H1 (cell line): ENCODE results near the gene STX10. TPM values are rescaled to one million over a fixed set of nuclear protein-coding genes. Genes with fewer than 3 reads are reported as not detected.

Experiments
- CTCF ChIA-PET: fragments of 300-600 bp; sonication (Branson Sonifier 250); formaldehyde crosslinking; loops from one replicate; lab custom pipeline; 2021; ENCODE audit not compliant: partially characterized antibody; lab: Charles Lee
- POLR2A ChIA-PET: fragments of 300-600 bp; sonication (Branson Sonifier 250); formaldehyde crosslinking; loops from one replicate; lab custom pipeline; 2021; ENCODE audit warnings: inconsistent platforms; ENCODE audit not compliant: partially characterized antibody; lab: Charles Lee
- DNase-seq, 2 experiments: peaks; one replicate each; pipeline versions ENCODE4 v3.0.0 to v3.0.0-alpha.2; 2010 to 2022; ENCODE audit warnings: low spot score in 2 of 2, low read depth in 1 of 2, mixed read lengths in 1 of 2
- FAIRE-seq: peaks from 2 replicates; lab custom pipeline; 2011; peaks lifted over from hg19 to GRCh38; lab: Jason Lieb, UNC
- H2AFZ ChIP-seq: 2 replicates; pipeline ENCODE4 v1.8.1; 2012; ENCODE audit warnings: low read length, inconsistent platforms
- H2AK5ac ChIP-seq: 2 replicates; pipeline ENCODE4 v1.6.1; 2013; ENCODE audit warnings: low read depth, low read length
- H2BK120ac ChIP-seq: replicated peaks from 2 replicates; pipeline ENCODE3; 2013; ENCODE audit warnings: low read depth, low read length, inconsistent platforms
- H2BK12ac ChIP-seq: 2 replicates; pipeline ENCODE4 v1.6.1; 2013; ENCODE audit warnings: low read depth, low read length
- H2BK15ac ChIP-seq: 2 replicates; pipeline ENCODE4 v1.6.1; 2013; ENCODE audit warnings: low read length
- H2BK20ac ChIP-seq: 2 replicates; pipeline ENCODE4 v1.6.1; 2013; ENCODE audit warnings: low read length
- H2BK5ac ChIP-seq: 2 replicates; pipeline ENCODE4 v1.6.1; 2013; ENCODE audit warnings: low read depth, low read length
- H3K14ac ChIP-seq: 2 replicates; pipeline ENCODE4 v1.6.1; 2013; ENCODE audit warnings: inconsistent platforms; ENCODE audit not compliant: insufficient read length
- H3K18ac ChIP-seq: 2 replicates; pipeline ENCODE4 v1.6.1; 2013; ENCODE audit warnings: low read length; ENCODE audit errors: extremely low read depth
- H3K23ac ChIP-seq: 2 replicates; pipeline ENCODE4 v1.6.1; 2013; ENCODE audit warnings: inconsistent platforms; ENCODE audit not compliant: insufficient read length
- H3K23me2 ChIP-seq: 2 replicates; pipeline ENCODE4 v1.6.1; 2013; ENCODE audit warnings: low read depth, low read length
- H3K27ac ChIP-seq: 2 replicates; pipeline ENCODE4 v1.6.1; 2011; ENCODE audit warnings: low read depth, low read length, inconsistent platforms
- H3K27me3 ChIP-seq, 4 experiments: replicated peaks in 1 of 4; 1 replicate in 1 of 4; 2 replicates in 3 of 4; pipeline versions ENCODE4 v1.6.1 to v1.8.1; 2011 to 2013; ENCODE audit warnings: low read length in 3 of 4, mild to moderate bottlenecking in 3 of 4, inconsistent platforms in 2 of 4, mixed read lengths in 2 of 4, moderate library complexity in 1 of 4; ENCODE audit not compliant: control insufficient read depth in 3 of 4, insufficient read depth in 3 of 4; ENCODE audit errors: extremely low read depth in 1 of 4
- H3K36me3 ChIP-seq, 4 experiments: 2 replicates each; pipeline versions ENCODE4 v1.6.1 to v1.8.1; 2011 to 2013; ENCODE audit warnings: mild to moderate bottlenecking in 4 of 4, low read length in 3 of 4, moderate library complexity in 2 of 4, control low read depth in 1 of 4, inconsistent platforms in 1 of 4; ENCODE audit not compliant: insufficient read depth in 4 of 4, control insufficient read depth in 2 of 4
- H3K4ac ChIP-seq: replicated peaks from 2 replicates; pipeline ENCODE3; 2013; ENCODE audit warnings: low read length, low read depth, mixed read lengths, inconsistent platforms; ENCODE audit not compliant: insufficient read length
- H3K4me1 ChIP-seq, 4 experiments: replicated peaks in 1 of 4; 1 replicate in 1 of 4; 2 replicates in 3 of 4; pipeline versions ENCODE4 v1.6.1 to v1.8.1; 2011 to 2013; ENCODE audit warnings: low read length in 3 of 4, inconsistent platforms in 2 of 4, mixed read lengths in 1 of 4; ENCODE audit not compliant: insufficient read depth in 4 of 4, control insufficient read depth in 3 of 4
- H3K4me2 ChIP-seq, 2 experiments: 2 replicates each; pipeline versions ENCODE4 v1.6.1 to v1.8.1; 2011 to 2013; ENCODE audit warnings: low read depth in 2 of 2, low read length in 2 of 2, control low read depth in 1 of 2, inconsistent platforms in 1 of 2, mild to moderate bottlenecking in 1 of 2; ENCODE audit not compliant: insufficient read depth in 1 of 2
- H3K4me3 ChIP-seq, 4 experiments: fragments of 200-600, 300-600 bp in 1 of 4; sonication (generic), shearing (Covaris generic), sonication (Bioruptor Twin) in 1 of 4; 2 replicates each; pipeline versions ENCODE4 v1.5.1 to v1.8.1; 2011 to 2016; ENCODE audit warnings: low read length in 4 of 4, low read depth in 3 of 4, control low read depth in 2 of 4, inconsistent platforms in 2 of 4, mild to moderate bottlenecking in 2 of 4, mixed read lengths in 1 of 4, moderate library complexity in 1 of 4; ENCODE audit not compliant: insufficient read depth in 2 of 4; ENCODE audit errors: extremely low read depth in 1 of 4
- H3K56ac ChIP-seq: replicated peaks from 2 replicates; pipeline ENCODE3; 2013; ENCODE audit warnings: low read depth, mild to moderate bottlenecking, mixed read lengths, low read length, inconsistent platforms; ENCODE audit not compliant: insufficient read length
- H3K79me1 ChIP-seq: 2 replicates; pipeline ENCODE4 v1.6.1; 2013; ENCODE audit warnings: low read depth, low read length, control low read depth
- H3K79me2 ChIP-seq, 2 experiments: 2 replicates each; pipeline versions ENCODE4 v1.6.1 to v1.8.1; 2012 to 2013; ENCODE audit warnings: low read length in 2 of 2, mild to moderate bottlenecking in 2 of 2, inconsistent platforms in 1 of 2; ENCODE audit not compliant: insufficient read depth in 2 of 2, control insufficient read depth in 1 of 2
- H3K9ac ChIP-seq, 4 experiments: replicated peaks in 1 of 4; 1 replicate in 1 of 4; 2 replicates in 3 of 4; pipeline versions ENCODE4 v1.6.1 to v1.8.1; 2011 to 2013; ENCODE audit warnings: low read depth in 3 of 4, low read length in 3 of 4, control low read depth in 2 of 4, mild to moderate bottlenecking in 2 of 4, moderate library complexity in 2 of 4, inconsistent platforms in 1 of 4; ENCODE audit errors: extremely low read depth in 1 of 4
- H3K9me3 ChIP-seq, 2 experiments: 2 replicates each; pipeline versions ENCODE4 v1.6.1 to v1.8.1; 2012 to 2013; ENCODE audit warnings: mild to moderate bottlenecking in 2 of 2, moderate library complexity in 2 of 2, control low read depth in 1 of 2, inconsistent platforms in 1 of 2, low read depth in 1 of 2, low read length in 1 of 2, mixed read lengths in 1 of 2; ENCODE audit not compliant: insufficient read depth in 2 of 2
- H4K20me1 ChIP-seq, 2 experiments: replicated peaks in 1 of 2; 2 replicates each; pipeline versions ENCODE3 to v1.8.1; 2011 to 2013; ENCODE audit warnings: inconsistent platforms in 2 of 2, low read length in 2 of 2, mild to moderate bottlenecking in 1 of 2; ENCODE audit not compliant: insufficient read depth in 2 of 2, control insufficient read depth in 1 of 2
- H4K5ac ChIP-seq: 2 replicates; pipeline ENCODE4 v1.6.1; 2013; ENCODE audit warnings: low read length, low read depth, mixed read lengths, inconsistent platforms; ENCODE audit not compliant: insufficient read length
- H4K8ac ChIP-seq: 2 replicates; pipeline ENCODE4 v1.8.0; 2013; ENCODE audit warnings: mild to moderate bottlenecking, moderate library complexity, low read length, inconsistent platforms; ENCODE audit not compliant: insufficient read depth; ENCODE audit errors: extremely low read depth
- H4K91ac ChIP-seq: replicated peaks from 2 replicates; pipeline ENCODE3; 2013; ENCODE audit warnings: low read length, mixed read lengths, inconsistent platforms; ENCODE audit not compliant: insufficient read length
- CHD1 ChIP-seq: IDR thresholded peaks from 2 replicates; pipeline ENCODE4 v1.6.1; 2012; ENCODE audit warnings: low read depth, low read length, improper control_type of control experiment
- GTF2F1 ChIP-seq: IDR thresholded peaks from 2 replicates; pipeline ENCODE4 v1.6.1; 2012; ENCODE audit warnings: low read depth, low read length, improper control_type of control experiment, borderline replicate concordance
- HDAC2 ChIP-seq, 2 experiments: fragments of 300-600 bp in 1 of 2; sonication (generic) in 1 of 2; IDR thresholded peaks; 2 replicates each; pipeline ENCODE4 v1.6.1; 2011 to 2012; ENCODE audit warnings: low read depth in 2 of 2, low read length in 2 of 2, mild to moderate bottlenecking in 2 of 2, moderate library complexity in 2 of 2, borderline replicate concordance in 1 of 2, inconsistent platforms in 1 of 2
- JUN ChIP-seq: IDR thresholded peaks from 2 replicates; pipeline ENCODE4 v1.6.1; 2011; ENCODE audit warnings: low read depth, mild to moderate bottlenecking, improper control_type of control experiment, low read length
- KDM1A ChIP-seq: fragments of 200-600, 300-600 bp; sonication (generic); IDR thresholded peaks from 2 replicates; pipeline ENCODE4 v1.7.1; 2016; ENCODE audit warnings: mild to moderate bottlenecking, low read length, borderline replicate concordance
- PHF8 ChIP-seq: fragments of 200-600 bp; sonication (generic); conservative IDR thresholded peaks from 2 replicates; pipeline ENCODE4 v1.7.1; 2012; ENCODE audit warnings: low read depth, mild to moderate bottlenecking, inconsistent platforms, low read length, moderate library complexity
- POLR2AphosphoS5 ChIP-seq: IDR thresholded peaks from 2 replicates; pipeline ENCODE4 v1.6.1; 2011; ENCODE audit warnings: low read depth, low read length
- POU5F1 ChIP-seq: IDR thresholded peaks from 2 replicates; pipeline ENCODE4 v1.6.1; 2011; ENCODE audit warnings: low read depth, mild to moderate bottlenecking, low read length, moderate library complexity
- RAD21 ChIP-seq, 2 experiments: IDR thresholded peaks in 1 of 2; conservative IDR thresholded peaks in 1 of 2; 2 replicates each; pipeline ENCODE4 v1.6.1; 2011; ENCODE audit warnings: low read depth in 2 of 2, low read length in 2 of 2, improper control_type of control experiment in 1 of 2, inconsistent platforms in 1 of 2, mild to moderate bottlenecking in 1 of 2, moderate library complexity in 1 of 2
- RXRA ChIP-seq: IDR thresholded peaks from 2 replicates; pipeline ENCODE4 v1.6.1; 2011; ENCODE audit warnings: low read depth, mild to moderate bottlenecking, low read length, moderate library complexity; ENCODE audit not compliant: insufficient read depth
- SP2 ChIP-seq: IDR thresholded peaks from 2 replicates; pipeline ENCODE4 v1.6.1; 2012; ENCODE audit warnings: mild to moderate bottlenecking, low read length, inconsistent platforms
- TBP ChIP-seq: IDR thresholded peaks from 2 replicates; pipeline ENCODE4 v1.6.1; 2011; ENCODE audit warnings: low read depth, low read length, improper control_type of control experiment
- WGBS, 2 experiments: shearing (Covaris generic) in 1 of 2; methylation state at CpG; one replicate each; pipeline versions ENCODE4 v1.1.6 to v1.1.7; 2013 to 2015; ENCODE audit warnings: low lambda C conversion rate in 2 of 2, mixed read lengths in 2 of 2, inconsistent platforms in 1 of 2, low coverage in 1 of 2, missing lambda C conversion rate in 1 of 2; ENCODE audit not compliant: insufficient replicate concordance in 2 of 2, insufficient coverage in 1 of 2, insufficient read length in 1 of 2; ENCODE audit errors: extremely low coverage in 1 of 2, missing lambda C conversion rate in 1 of 2; 5-methylcytosine and 5-hydroxymethylcytosine counted together
- polyA plus RNA-seq, 7 experiments: library from polyadenylated mRNA; depleted of rRNA in 3 of 7; stranded (reverse) in 5 of 7; unstranded in 2 of 7; fragments of >200 nt in 5 of 7; fragments of 200-250 nt in 2 of 7; gene quantifications; 1 replicate in 5 of 7; 2 replicates in 1 of 7; 4 replicates in 1 of 7; pipeline versions ENCODE4 v1.2.1 to v1.2.3, GENCODE V29; 2011 to 2013; ENCODE audit warnings: missing spikeins in 2 of 7, mixed read lengths in 2 of 7
- total RNA-seq: library from RNA; stranded (reverse); fragmentation: NEBNext Ultra II Directional; extraction: Animal tissue kit (Norgen Biotek cat#: 25700); gene quantifications from 2 replicates; pipeline ENCODE4 v1.2.1, GENCODE V29; 2021

Gene STX10
- total and polyA plus RNA-seq, 2 of the 8 experiments (the other 6 are each of a cell fraction or from before 2014, with no cell fraction given), result 53.0 to 80.1 TPM

DNA sequence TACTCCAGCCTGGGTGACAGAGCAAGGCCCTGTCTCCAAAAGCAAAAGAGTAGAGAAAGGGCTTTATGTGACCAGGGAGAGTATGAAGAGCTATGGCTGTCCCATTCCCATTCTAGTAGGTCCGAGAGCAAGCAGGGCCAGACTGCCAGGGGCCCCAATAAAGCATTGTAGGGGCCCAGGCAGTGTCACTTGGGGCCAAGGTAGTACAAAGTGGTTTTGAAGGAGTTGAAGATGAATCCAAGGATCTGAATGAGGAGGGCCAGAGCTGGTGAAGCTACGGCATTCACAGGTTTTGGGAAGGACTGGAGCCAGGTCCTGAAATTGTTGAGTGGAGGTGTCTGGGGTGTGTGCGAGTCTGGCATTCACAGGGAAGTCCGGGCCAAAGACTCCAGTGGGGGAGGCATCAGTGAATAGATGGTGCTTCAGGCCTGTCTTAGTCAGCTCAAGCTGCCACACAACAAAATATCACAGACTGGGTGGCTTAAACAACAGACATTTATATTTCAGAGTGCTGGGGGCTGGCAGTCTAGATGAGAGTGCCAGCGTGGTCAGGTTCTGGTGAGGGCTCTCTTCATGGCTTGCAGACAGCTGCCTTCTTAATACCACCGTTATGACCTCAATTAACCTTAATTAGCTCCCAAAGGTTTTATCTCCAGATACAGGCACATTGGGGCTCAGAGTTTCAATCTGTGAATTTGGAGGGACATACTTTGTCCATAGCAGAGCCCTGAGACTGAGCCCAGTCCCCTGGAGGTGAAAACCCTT, 22.2 kb downstream of the STX10 start:
- Histone ChIP-seq H3K4ac (no peak overlapping the region), H2BK120ac (no peak overlapping the region), H3K36me3 (peaks cover 0 to 5% (median 3%) of the 10 kb centered on the region in 4 experiments; a peak in 3 of 8 replicates), H3K9ac (no peak overlapping the region), H3K4me1 (peaks cover 0 to 3% (median 0%) of the 10 kb centered on the region in 4 experiments; a peak in 1 of 7 replicates), H3K27ac (no peak overlapping the region), H2BK5ac (no peak overlapping the region), H2AFZ (no peak overlapping the region), H4K91ac (no peak overlapping the region), H3K23ac (no peak overlapping the region), H3K14ac (no peak overlapping the region), H3K9me3 (no peaks in the 10 kb centered on the region), H3K4me3 (no peak overlapping the region), H2BK12ac (no peak overlapping the region), H4K5ac (no peak overlapping the region), H4K20me1 (peaks cover 42 to 56% of the 10 kb centered on the region in 2 experiments), H3K4me2 (no peak overlapping the region), H3K79me2 (peaks cover 33 to 96% of the 10 kb centered on the region in 2 experiments), H3K56ac (no peak overlapping the region), H3K18ac (no peak overlapping the region), H2BK15ac (no peak overlapping the region), H2BK20ac (no peak overlapping the region), H3K23me2 (no peaks in the 10 kb centered on the region), H2AK5ac (no peak overlapping the region), H3K27me3 (no peaks in the 10 kb centered on the region), H3K79me1 (peaks cover 40% of the 10 kb centered on the region), H4K8ac (no peak overlapping the region)
- 96% methylated on average over 6 of the region's 6 CpGs; no CpG with 5 or more reads in 1 of the 2 experiments for WGBS, 2 experiments
- DNase-seq (no peak), FAIRE-seq (no peak)
- ChIA-PET POLR2A (interaction anchor here (0.6 to 14.8 kb wide), 12 partner anchors 8 to 97 kb away, joined by 3 to 228 read pairs (median 4); partner anchors contain the start of genes IER2, NACC1, STX10 and TRMT1), CTCF (interaction anchor here (0.6 to 1.6 kb wide), 8 partner anchors 9 to 585 kb away, joined by 3 to 5 read pairs (median 4); no protein-coding TSS in a partner anchor)
- no peak for TF ChIP-seq HDAC2 (IDR thresholded peaks at IDR 0.05; ENCODE audit: borderline replicate concordance in 1 of 2, low read depth in 2 of 2, low read length in 2 of 2)
- no peak for TF ChIP-seq POLR2AphosphoS5
- no peak for TF ChIP-seq POU5F1
- no peak for TF ChIP-seq RXRA
- no peak for TF ChIP-seq TBP
- TF ChIP-seq KDM1A, result no peak
- no peak for TF ChIP-seq RAD21 (IDR thresholded peaks at IDR 0.05 in 1 of 2, conservative IDR thresholded peaks at IDR 0.05 in 1 of 2; ENCODE audit: low read depth in 2 of 2, low read length in 2 of 2)
- no peak for TF ChIP-seq PHF8
- TF ChIP-seq GTF2F1, result no peak
- no peak for TF ChIP-seq CHD1
- TF ChIP-seq JUN, result no peak
- TF ChIP-seq SP2, result no peak
